ENCODE results near the gene PTPRG. TPM values are rescaled to one million over a fixed set of nuclear protein-coding genes. Genes with fewer than 3 reads are reported as not detected.

Gene PTPRG
- total RNA-seq, 1 experiment from 2014 or later, result 69.3 TPM

GRCh38 chr3:62319570-62320243, 758.3 kb downstream of the PTPRG start:
- Histone ChIP-seq H3K9me3 (ENCODE audit: control insufficient read depth, low read depth, low read length) (no peaks in the 10 kb centered on the region), H3K4ac (ENCODE audit: low read depth, low read length) (no peak overlapping the region), H4K8ac (replicated peaks; ENCODE audit: insufficient read length, low read depth, low read length) (no peak overlapping the region), H3K79me2 (ENCODE audit: insufficient read depth, low read length) (no peaks in the 10 kb centered on the region), H3K56ac (ENCODE audit: insufficient read length, low read depth, low read length) (no peak overlapping the region), H4K5ac (ENCODE audit: insufficient read length, low read depth, low read length) (no peak overlapping the region), H3T11ph (ENCODE audit: low read length) (no peak overlapping the region), H3K23me2 (ENCODE audit: insufficient read length, low read depth, low read length, poor library complexity, severe bottlenecking) (peaks cover 6% of the 10 kb centered on the region), H2BK15ac (ENCODE audit: low read depth, low read length) (no peak overlapping the region), H3K4me1 (ENCODE audit: insufficient read depth, low read length) (0 out of 2 replicates have a peak, but pooled peaks cover 2% of the 10 kb centered on the region), H2BK20ac (ENCODE audit: low read depth, low read length, poor library complexity, severe bottlenecking) (no peak overlapping the region), H2BK5ac (ENCODE audit: insufficient read length, low read length) (no peak overlapping the region), H2AK5ac (ENCODE audit: insufficient read length, low read length) (no peak overlapping the region), H3K23ac (ENCODE audit: insufficient read length, low read depth, low read length) (no peak overlapping the region), H3K9ac (ENCODE audit: extremely low read depth, insufficient read length, low read length) (no peak overlapping the region), H3K79me1 (ENCODE audit: insufficient read depth, low read depth, low read length, poor library complexity, severe bottlenecking) (no peaks in the 10 kb centered on the region), H2BK120ac (ENCODE audit: low read depth, low read length, poor library complexity, severe bottlenecking) (no peak overlapping the region), H3K14ac (ENCODE audit: insufficient read depth, low read length) (no peak overlapping the region), H4K91ac (ENCODE audit: insufficient read length, low read depth, low read length) (no peak overlapping the region), H3K4me2 (ENCODE audit: insufficient read depth, insufficient read length, low read length) (peak overlapping the region; percentile 59), H2AFZ (ENCODE audit: low read length) (no peak overlapping the region), H3K27me3 (ENCODE audit: insufficient read depth, low read length) (no peaks in the 10 kb centered on the region; the same call in 1 of the 2 replicates), H4K20me1 (ENCODE audit: control insufficient read depth, insufficient read depth, insufficient read length) (peaks cover 2% of the 10 kb centered on the region), H2BK12ac (ENCODE audit: insufficient read length, low read depth, low read length) (no peak overlapping the region), H3K18ac (ENCODE audit: insufficient read length, low read depth, low read length) (no peak overlapping the region), H3K27ac (ENCODE audit: insufficient read length, low read depth, low read length) (no peak overlapping the region)
- peaks cover 2% of the 10 kb centered on the region; the same call in 1 of the 2 replicates for H3K27me3 Mint-ChIP-seq (ENCODE audit: low read depth)
- TF ChIP-seq CTCF (conservative IDR thresholded peaks at IDR 0.05), result no peak
- no CpG with 5 or more reads among the region's 7 CpGs for whole genome bisulfite sequencing (ENCODE audit: extremely low coverage, insufficient read length, low lambda C conversion rate)
- DNase-seq, result no peak
- H3K4me1 Mint-ChIP-seq, result peaks cover 7 to 10% of the 10 kb centered on the region in 2 experiments; a peak in 3 of 4 replicates
- peaks cover 0 to 15% (median 8%) of the 10 kb centered on the region in 3 experiments; a peak in 6 of 7 replicates for H3K36me3 Mint-ChIP-seq (ENCODE audit: insufficient read depth in 1 of 3, low read depth in 3 of 3)
- H3K9me3 Mint-ChIP-seq, result peaks cover 8% of the 10 kb centered on the region in 2 experiments; a peak in 4 of 5 replicates
- no peak overlapping the region for H3K27ac Mint-ChIP-seq
- peak overlapping the region; percentile 97 to 99 for H3K4me3 Mint-ChIP-seq
